Heart right ventricle (tissue), 16 donors: ENCODE data around the gene GTF2A1L. TPM values are rescaled to one million over a fixed set of nuclear protein-coding genes. Genes with fewer than 3 reads are reported as not detected.

Experiments used
- ATAC-seq, 8 donors: fragments of 200-7000 bp; cut with Tn5 transposase; one replicate each; pipeline ENCODE4 v1.9.1; 2020; ENCODE audit warnings: mild to moderate bottlenecking in 8 of 8, moderate library complexity in 8 of 8, moderate number of reproducible peaks in 1 of 8
- DNase-seq, 2 donors: peaks; one replicate each; pipeline ENCODE4 v3.0.0-alpha.2; 2020
- H3K27ac ChIP-seq, 10 donors: fragments of 200-600 bp; sonication (generic) in 2 of 10; one replicate each; pipeline versions ENCODE4 v1.5.0 to v1.8.0; 2020 to 2022; ENCODE audit warnings: mild to moderate bottlenecking in 3 of 10
- H3K27me3 ChIP-seq, 7 donors: fragments of 200-600 bp; one replicate each; pipeline ENCODE4 v1.8.0; 2021 to 2022; ENCODE audit warnings: mild to moderate bottlenecking in 2 of 7
- H3K36me3 ChIP-seq, 9 donors: fragments of 200-600 bp; sonication (generic) in 1 of 9; one replicate each; pipeline versions ENCODE4 v1.5.0 to v1.8.0; 2020 to 2022; ENCODE audit warnings: mild to moderate bottlenecking in 2 of 9
- H3K4me1 ChIP-seq, 9 donors: fragments of 200-600 bp; sonication (generic) in 1 of 9; one replicate each; pipeline versions ENCODE4 v1.5.0 to v1.8.0; 2020 to 2022; ENCODE audit warnings: mild to moderate bottlenecking in 4 of 9
- H3K4me3 ChIP-seq, 10 donors: fragments of 200-600 bp; sonication (generic) in 2 of 10; one replicate each; pipeline versions ENCODE4 v1.5.0 to v1.8.0; 2020 to 2022; ENCODE audit warnings: mild to moderate bottlenecking in 7 of 10, moderate library complexity in 2 of 10
- H3K9me3 ChIP-seq, 11 donors: fragments of 200-600 bp in 10 of 11; sonication (generic) in 2 of 11; one replicate each; pipeline versions ENCODE4 v1.5.0 to v1.8.0; 2013 to 2022; ENCODE audit warnings: mild to moderate bottlenecking in 2 of 11, control low read depth in 1 of 11, moderate library complexity in 1 of 11
- WGBS, 2 donors: extraction: QIAGEN DNeasy Blood & Tissue Kit; methylation state at CpG; one replicate each; pipeline ENCODE4 v1.1.7; 2013; ENCODE audit warnings: inconsistent platforms in 1 of 2; 5-methylcytosine and 5-hydroxymethylcytosine counted together
- intact Hi-C, 10 donors: fragments of 100-400 bp; cut with DNase I; formaldehyde crosslinking; loops; one replicate each; pipeline versions ENCODE4 v1.11.1 to v1.14.2; 2022
- polyA plus RNA-seq, 2 donors: library from polyadenylated mRNA; stranded (reverse); fragments of 200-250 nt; gene quantifications; one replicate each; pipeline ENCODE4 v1.2.3, GENCODE V29; 2013
- total RNA-seq, 10 donors: library from RNA; stranded (reverse); fragmentation: NEBNext Ultra II Directional in 3 of 10; extraction: Animal tissue kit (Norgen Biotek cat#: 25700) in 3 of 10; gene quantifications; one replicate each; pipeline versions ENCODE4 v1.2.1 to v1.2.4, GENCODE V29; 2021 to 2023
- TF ChIP-seq, protein P1 (sequence below), 9 donors: fragments of 200-600 bp; sonication (generic) in 2 of 9; IDR thresholded peaks; one replicate each; pipeline versions ENCODE4 v1.5.0 to v1.8.0; 2021 to 2022; ENCODE audit warnings: antibody characterized with exemption in 9 of 9, mild to moderate bottlenecking in 5 of 9, moderate library complexity in 1 of 9
- donor health status: Arrhythmogenic right ventricular cardiomyopathy.
- donor health status: ischemic (EF 13 %, LVEDD 7.1; RV severe dilation, severe dysfunction).
- donor health status: healthy with polysubstance abuse.
- donor health status: DM: no; HTN: yes; CAD: no.
- donor health status: DM: no; HTN: no; CAD: no.
- donor health status: ischemic (EF 25% LVEDD 6.9; RV normal size, moderate dysfunction).
- donor health status: ischemic (EF 25% LVEDD 5.7; RV mildly dilated, moderate dysfunction).
- donor health status: healthy.
- donor health status: DM: yes; HTN: yes; CAD: no.
- donor health status: Ischemic cardiomyopathy.
- donor health status: ischemic (EF 35%, LVEDD 5.7; RV mildly dilated, moderate dysfunction).
- donor health status: nonischemic (EF 11% LVEDD 7.7; RV severe dilation, severe dysfunction).
- donor health status: DM: yes; HTN: yes; CAD: no.
- donor health status: PGD.
- donor health status: ischemic (EF 29% LVEDD 5.4; RV normal size, mild dysfunction).
- donor health status: nonischemic (EF 23%, LVEDD 6.1; RV moderate dilation, normal function).

Gene GTF2A1L
- total and polyA plus RNA-seq, 12 donors, result 0.22 to 0.43 TPM; not detected in 10

DNA sequence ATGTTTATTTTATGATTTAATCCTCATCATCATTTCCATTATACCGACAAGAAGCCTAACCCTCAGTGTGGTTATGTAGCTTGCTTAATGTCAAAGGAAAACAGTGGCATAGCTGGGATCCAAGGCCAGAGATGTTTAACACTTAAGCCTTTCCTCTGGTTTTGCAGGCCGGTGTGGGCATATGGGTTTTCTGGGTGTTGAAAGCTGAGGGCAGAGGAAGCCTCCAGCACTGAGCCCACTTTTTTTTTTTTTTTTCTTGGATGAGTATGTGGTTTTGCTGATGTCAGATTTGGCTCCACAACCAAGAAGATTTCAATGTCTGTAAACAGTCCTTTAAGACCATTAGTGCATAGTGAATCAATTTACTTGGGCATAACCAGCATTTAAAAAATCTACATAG lies 96.6 kb downstream of the GTF2A1L start:
- peak overlapping the region in 1 of 10 donors; percentile 25 for H3K27ac ChIP-seq

DNA sequence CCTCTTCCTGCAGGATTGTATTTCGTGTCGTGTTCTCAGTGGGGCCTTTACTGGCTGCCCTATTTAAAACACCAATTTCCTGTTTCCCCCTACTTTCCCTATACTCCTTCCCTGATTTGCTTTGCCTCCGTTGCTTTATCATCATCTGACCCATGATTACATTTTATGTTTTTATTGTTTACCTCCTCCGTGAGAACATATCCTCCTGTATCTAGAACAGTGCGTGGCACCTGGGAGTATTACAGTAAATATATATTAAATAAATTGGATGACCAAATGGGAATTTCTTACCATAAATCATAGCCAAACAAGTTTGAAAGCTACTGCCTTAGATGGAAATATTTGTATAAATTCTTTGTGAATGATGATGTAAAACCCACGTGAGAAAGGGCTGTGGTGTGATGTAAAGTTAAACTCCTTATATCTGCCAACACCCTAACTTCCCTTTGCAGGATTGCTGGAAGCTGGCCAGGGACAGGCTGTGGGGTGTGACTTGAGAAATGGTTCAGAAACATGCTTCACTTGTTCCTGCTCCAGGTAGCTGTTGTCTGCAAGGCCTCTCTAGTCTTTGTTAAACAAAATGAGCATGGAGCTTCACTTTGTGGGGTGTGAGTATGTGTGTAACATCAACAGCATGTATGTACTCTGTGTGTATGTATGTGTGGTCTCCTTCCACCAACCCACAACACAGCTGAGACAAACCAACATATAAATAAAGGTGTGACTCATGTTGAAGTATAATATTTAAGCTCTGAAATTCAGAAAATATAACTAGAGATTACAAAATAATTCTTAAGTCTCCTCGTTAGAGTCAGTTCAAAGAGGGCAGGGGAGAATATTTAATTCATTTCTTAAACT lies 97.6 kb downstream of the GTF2A1L start:
- no peaks in the 10 kb centered on the region for H3K36me3 ChIP-seq
- peaks cover 0 to 18% (median 0%) of the 10 kb centered on the region in 9 donors for H3K4me1 ChIP-seq
- DNase-seq (peak; percentile 6 to 21), ATAC-seq (no peak)
- no peak overlapping the region for H3K27ac ChIP-seq
- TF ChIP-seq, protein P1, sequence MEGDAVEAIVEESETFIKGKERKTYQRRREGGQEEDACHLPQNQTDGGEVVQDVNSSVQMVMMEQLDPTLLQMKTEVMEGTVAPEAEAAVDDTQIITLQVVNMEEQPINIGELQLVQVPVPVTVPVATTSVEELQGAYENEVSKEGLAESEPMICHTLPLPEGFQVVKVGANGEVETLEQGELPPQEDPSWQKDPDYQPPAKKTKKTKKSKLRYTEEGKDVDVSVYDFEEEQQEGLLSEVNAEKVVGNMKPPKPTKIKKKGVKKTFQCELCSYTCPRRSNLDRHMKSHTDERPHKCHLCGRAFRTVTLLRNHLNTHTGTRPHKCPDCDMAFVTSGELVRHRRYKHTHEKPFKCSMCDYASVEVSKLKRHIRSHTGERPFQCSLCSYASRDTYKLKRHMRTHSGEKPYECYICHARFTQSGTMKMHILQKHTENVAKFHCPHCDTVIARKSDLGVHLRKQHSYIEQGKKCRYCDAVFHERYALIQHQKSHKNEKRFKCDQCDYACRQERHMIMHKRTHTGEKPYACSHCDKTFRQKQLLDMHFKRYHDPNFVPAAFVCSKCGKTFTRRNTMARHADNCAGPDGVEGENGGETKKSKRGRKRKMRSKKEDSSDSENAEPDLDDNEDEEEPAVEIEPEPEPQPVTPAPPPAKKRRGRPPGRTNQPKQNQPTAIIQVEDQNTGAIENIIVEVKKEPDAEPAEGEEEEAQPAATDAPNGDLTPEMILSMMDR (IDR thresholded peaks at IDR 0.05), result no peak
- H3K4me3 ChIP-seq, result no peak overlapping the region
- 57 to 62% methylated on average over 7 of the region's 7 CpGs for WGBS, 2 donors
- no peaks in the 10 kb centered on the region for H3K27me3 ChIP-seq
- intact Hi-C loops, result no loop called here
- no peaks in the 10 kb centered on the region for H3K9me3 ChIP-seq

More for the DNA sequence above, 96.6 kb downstream of the GTF2A1L start:
- peaks cover 0 to 18% (median 0%) of the 10 kb centered on the region in 9 donors for H3K4me1 ChIP-seq
- H3K4me3 ChIP-seq, result no peak overlapping the region
- H3K36me3 ChIP-seq, result no peaks in the 10 kb centered on the region
- H3K9me3 ChIP-seq, result no peaks in the 10 kb centered on the region
- no peak for DNase-seq
- TF ChIP-seq, protein P1 (IDR thresholded peaks at IDR 0.05), result no peak
- intact Hi-C loops, result no loop called here
- ATAC-seq, result no peak
- H3K27me3 ChIP-seq, result no peaks in the 10 kb centered on the region
- 35 to 40% methylated on average over 2 of the region's 2 CpGs for WGBS, 2 donors

DNA sequence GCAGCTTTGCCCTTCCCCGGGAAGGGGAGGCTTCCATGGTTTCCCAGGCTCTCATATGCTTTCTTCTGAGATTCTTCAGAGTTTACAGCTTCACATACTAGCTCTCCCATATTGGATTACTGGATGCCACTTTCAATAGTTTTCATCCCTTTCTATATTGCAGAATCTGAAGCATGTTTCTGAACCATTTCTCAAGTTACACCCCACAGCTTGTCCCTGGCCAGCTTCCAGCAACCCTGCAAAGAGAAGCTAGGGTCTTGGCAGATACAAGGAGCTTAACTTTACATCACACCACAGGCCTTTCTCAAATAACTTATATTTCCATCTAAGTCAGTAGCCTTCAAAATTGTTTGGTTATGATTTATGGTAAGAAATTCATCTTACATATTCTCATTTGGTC lies 98.3 kb downstream of the GTF2A1L start:
- Histone ChIP-seq H3K36me3 (no peaks in the 10 kb centered on the region), H3K4me1 (peaks cover 0 to 18% (median 0%) of the 10 kb centered on the region in 9 donors), H3K9me3 (no peaks in the 10 kb centered on the region), H3K4me3 (no peak overlapping the region), H3K27me3 (no peaks in the 10 kb centered on the region), H3K27ac (no peak overlapping the region)
- 68 to 77% methylated on average over 1 of the region's 1 CpG for WGBS, 2 donors
- TF ChIP-seq, protein P1 (IDR thresholded peaks at IDR 0.05), result no peak
- DNase-seq, result no peak
- intact Hi-C loops, result no loop called here
- ATAC-seq, result no peak

DNA sequence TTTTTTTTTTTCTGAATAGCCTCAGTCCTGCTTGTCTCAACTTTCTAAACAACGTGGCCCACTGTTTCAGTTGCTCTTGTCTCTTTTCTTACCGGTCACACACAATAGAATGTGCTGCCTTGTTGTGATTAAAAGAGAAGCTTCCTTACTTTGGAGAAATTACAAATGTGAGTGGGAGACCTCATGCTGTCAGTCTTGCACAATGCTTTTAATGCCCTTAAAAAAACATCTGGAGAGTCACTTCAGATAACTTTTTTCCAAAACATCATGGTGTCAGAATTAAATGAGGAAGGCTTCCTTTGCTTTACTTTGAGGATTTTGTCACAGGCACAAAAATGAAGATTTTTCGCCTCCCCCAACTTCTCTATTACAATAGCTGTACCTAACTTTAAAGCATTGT lies 100.2 kb downstream of the GTF2A1L start:
- Histone ChIP-seq H3K27ac (no peak overlapping the region), H3K4me1 (peaks cover 0 to 17% (median 0%) of the 10 kb centered on the region in 9 donors), H3K4me3 (no peak overlapping the region), H3K36me3 (no peaks in the 10 kb centered on the region), H3K9me3 (no peaks in the 10 kb centered on the region), H3K27me3 (no peaks in the 10 kb centered on the region)
- TF ChIP-seq, protein P1 (IDR thresholded peaks at IDR 0.05), result no peak
- intact Hi-C loops, result no loop called here
- no peak for ATAC-seq
- DNase-seq, result no peak
- 47 to 57% methylated on average over 3 of the region's 3 CpGs for WGBS, 2 donors
